Measurements from ENCODE around the gene TRPM1. TPM values are rescaled to one million over a fixed set of nuclear protein-coding genes. Genes with fewer than 3 reads are reported as not detected.

TRPM1 gene
- total RNA-seq, 1 experiment from 2014 or later, result 0.77 TPM

- Mint-ChIP-seq H3K36me3 (no peaks in the 10 kb centered on the region), H3K9me3 (no peaks in the 10 kb centered on the region), H3K4me3 (no peak overlapping the region), H3K4me1 (peaks cover 30% of the 10 kb centered on the region), H3K27me3 (ENCODE audit: low read depth) (no peaks in the 10 kb centered on the region), H3K27ac (no peak overlapping the region)
- no peak for DNase-seq (ENCODE audit: low spot score)
- no peak for ATAC-seq
- POLR2A ChIA-PET, result no interaction called here
- no peak for TF ChIP-seq ZNF671 (CRISPR knock-in tag; IDR thresholded peaks at IDR 0.05)
- no peak for TF ChIP-seq ATF6 (CRISPR knock-in tag; IDR thresholded peaks at IDR 0.05)
- no peak for TF ChIP-seq MXD4 (CRISPR knock-in tag; IDR thresholded peaks at IDR 0.05; ENCODE audit: borderline replicate concordance)
- CTCF ChIA-PET, result no interaction called here
Measured at GRCh38 chr15:31141792-31142191, 40.3 kb upstream of the TRPM1 start.

GRCh38 chr15:31136607-31137328, 35.2 kb upstream of the TRPM1 start:
- H3K4me1 Mint-ChIP-seq, result peaks cover 21% of the 10 kb centered on the region
- no peak for ATAC-seq
- TF ChIP-seq FOXP4 (CRISPR knock-in tag; IDR thresholded peaks at IDR 0.05) (no peak), TCF7 (CRISPR knock-in tag; IDR thresholded peaks at IDR 0.05; ENCODE audit: low read depth) (no peak), SMAD3 (CRISPR knock-in tag; IDR thresholded peaks at IDR 0.05; ENCODE audit: borderline replicate concordance) (no peak), FOXP1 (CRISPR knock-in tag; IDR thresholded peaks at IDR 0.05; ENCODE audit: borderline replicate concordance) (no peak)
- H3K36me3 Mint-ChIP-seq, result peaks cover 27% of the 10 kb centered on the region
- H3K27me3 Mint-ChIP-seq (ENCODE audit: low read depth), result no peaks in the 10 kb centered on the region
- peaks cover 31% of the 10 kb centered on the region for H3K9me3 Mint-ChIP-seq
- H3K27ac Mint-ChIP-seq, result no peak overlapping the region
- ChIA-PET CTCF (interaction anchor here (0.6 to 1.0 kb wide), 4 partner anchors 13 to 61 kb away, joined by 3 to 6 read pairs (median 4); no protein-coding TSS in a partner anchor), POLR2A (no interaction called here)
- DNase-seq (ENCODE audit: low spot score), result no peak
- H3K4me3 Mint-ChIP-seq, result no peak overlapping the region

GRCh38 chr15:31136016-31136415, 34.5 kb upstream of the TRPM1 start:
- peak; percentile 49 for DNase-seq (ENCODE audit: low spot score)
- TF ChIP-seq MXD4 (CRISPR knock-in tag; IDR thresholded peaks at IDR 0.05; ENCODE audit: borderline replicate concordance) (0 out of 2 replicates have a peak, but pooled peaks have one; percentile 27), NFATC4 (CRISPR knock-in tag; IDR thresholded peaks at IDR 0.05) (no peak)
- ChIA-PET CTCF (interaction anchor here (0.6 to 1.0 kb wide), 5 partner anchors 13 to 353 kb away, joined by 3 to 6 read pairs (median 3); no protein-coding TSS in a partner anchor), POLR2A (no interaction called here)
- no peak overlapping the region for H3K4me3 Mint-ChIP-seq
- H3K27ac Mint-ChIP-seq, result no peak overlapping the region
- peak; percentile 96 for ATAC-seq
- H3K4me1 Mint-ChIP-seq, result peaks cover 25% of the 10 kb centered on the region
- peaks cover 27% of the 10 kb centered on the region for H3K36me3 Mint-ChIP-seq
- peaks cover 31% of the 10 kb centered on the region for H3K9me3 Mint-ChIP-seq
- H3K27me3 Mint-ChIP-seq (ENCODE audit: low read depth), result no peaks in the 10 kb centered on the region

- ChIA-PET CTCF (interaction anchor here (0.6 to 1.0 kb wide), 4 partner anchors 14 to 353 kb away, joined by 3 to 6 read pairs (median 4); no protein-coding TSS in a partner anchor), POLR2A (no interaction called here)
- no peak overlapping the region for H3K4me3 Mint-ChIP-seq
- peaks cover 27% of the 10 kb centered on the region for H3K36me3 Mint-ChIP-seq
- no peaks in the 10 kb centered on the region for H3K27me3 Mint-ChIP-seq (ENCODE audit: low read depth)
- H3K4me1 Mint-ChIP-seq, result peaks cover 25% of the 10 kb centered on the region
- peaks cover 31% of the 10 kb centered on the region for H3K9me3 Mint-ChIP-seq
- no peak overlapping the region for H3K27ac Mint-ChIP-seq
- ATAC-seq, result no peak
- no peak for DNase-seq (ENCODE audit: low spot score)
- TF ChIP-seq ZNF396 (CRISPR knock-in tag; IDR thresholded peaks at IDR 0.05; ENCODE audit: borderline replicate concordance) (no peak), ZNF317 (CRISPR knock-in tag; IDR thresholded peaks at IDR 0.05; ENCODE audit: borderline replicate concordance, low read depth) (no peak), ZMAT4 (CRISPR knock-in tag; IDR thresholded peaks at IDR 0.05) (no peak), E2F1 (CRISPR knock-in tag; IDR thresholded peaks at IDR 0.05) (no peak), ATF2 (CRISPR knock-in tag; IDR thresholded peaks at IDR 0.05; ENCODE audit: borderline replicate concordance, low read depth) (no peak), ZBTB21 (CRISPR knock-in tag; IDR thresholded peaks at IDR 0.05; ENCODE audit: borderline replicate concordance) (no peak), IRF1 (CRISPR knock-in tag; IDR thresholded peaks at IDR 0.05) (no peak), FOXP1 (CRISPR knock-in tag; IDR thresholded peaks at IDR 0.05; ENCODE audit: borderline replicate concordance) (no peak), ATF1 (CRISPR knock-in tag; IDR thresholded peaks at IDR 0.05) (no peak), ATF6 (CRISPR knock-in tag; IDR thresholded peaks at IDR 0.05) (no peak), TEAD1 (CRISPR knock-in tag; IDR thresholded peaks at IDR 0.05) (no peak)
Measured at GRCh38 chr15:31135523-31135922, 34.0 kb upstream of the TRPM1 start.

Data from WTC11 (cell line).